GM21447 (cell line): Measurements from ENCODE around the gene ACD.

ENCODE experiments used
- ATAC-seq: cut with Tn5 transposase; IDR thresholded peaks from one replicate; pipeline ENCODE4 v1.9.1; 2021; ENCODE audit not compliant: unreplicated experiment

ACD gene

DNA sequence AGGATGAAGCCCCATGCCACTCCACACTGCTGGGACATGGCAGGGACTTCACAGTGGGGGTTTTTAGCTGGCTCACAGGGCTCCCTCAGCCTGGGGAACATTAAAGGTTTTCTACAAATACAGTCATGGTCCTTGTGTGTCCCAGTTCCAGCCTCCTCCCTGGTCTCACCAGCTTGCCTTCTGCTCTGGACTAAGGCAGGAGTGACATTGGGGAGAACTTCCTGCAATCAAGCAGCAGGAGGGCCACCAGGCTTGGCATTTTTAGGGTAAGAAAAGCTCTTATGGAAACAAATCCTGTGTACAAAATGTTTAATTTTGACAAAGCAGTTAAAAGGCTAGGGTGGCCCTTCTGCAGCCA is 2.6 kb upstream of the ACD start:
- ATAC-seq = no peak

DNA sequence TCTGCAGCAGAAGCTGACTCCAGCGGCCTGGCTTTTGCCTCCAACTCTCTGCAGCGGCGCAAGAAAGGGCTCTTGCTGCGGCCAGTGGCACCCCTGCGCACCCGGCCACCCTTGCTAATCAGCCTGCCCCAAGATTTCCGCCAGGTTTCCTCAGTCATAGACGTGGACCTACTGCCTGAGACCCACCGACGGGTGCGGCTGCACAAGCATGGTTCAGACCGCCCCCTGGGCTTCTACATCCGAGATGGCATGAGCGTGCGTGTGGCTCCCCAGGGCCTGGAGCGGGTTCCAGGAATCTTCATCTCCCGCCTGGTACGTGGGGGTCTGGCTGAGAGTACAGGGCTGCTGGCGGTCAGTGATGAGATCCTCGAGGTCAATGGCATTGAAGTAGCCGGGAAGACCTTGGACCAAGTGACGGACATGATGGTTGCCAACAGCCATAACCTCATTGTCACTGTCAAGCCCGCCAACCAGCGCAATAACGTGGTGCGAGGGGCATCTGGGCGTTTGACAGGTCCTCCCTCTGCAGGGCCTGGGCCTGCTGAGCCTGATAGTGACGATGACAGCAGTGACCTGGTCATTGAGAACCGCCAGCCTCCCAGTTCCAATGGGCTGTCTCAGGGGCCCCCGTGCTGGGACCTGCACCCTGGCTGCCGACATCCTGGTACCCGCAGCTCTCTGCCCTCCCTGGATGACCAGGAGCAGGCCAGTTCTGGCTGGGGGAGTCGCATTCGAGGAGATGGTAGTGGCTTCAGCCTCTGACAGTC is 2.0 kb upstream of the ACD start:
- ATAC-seq = no peak

DNA sequence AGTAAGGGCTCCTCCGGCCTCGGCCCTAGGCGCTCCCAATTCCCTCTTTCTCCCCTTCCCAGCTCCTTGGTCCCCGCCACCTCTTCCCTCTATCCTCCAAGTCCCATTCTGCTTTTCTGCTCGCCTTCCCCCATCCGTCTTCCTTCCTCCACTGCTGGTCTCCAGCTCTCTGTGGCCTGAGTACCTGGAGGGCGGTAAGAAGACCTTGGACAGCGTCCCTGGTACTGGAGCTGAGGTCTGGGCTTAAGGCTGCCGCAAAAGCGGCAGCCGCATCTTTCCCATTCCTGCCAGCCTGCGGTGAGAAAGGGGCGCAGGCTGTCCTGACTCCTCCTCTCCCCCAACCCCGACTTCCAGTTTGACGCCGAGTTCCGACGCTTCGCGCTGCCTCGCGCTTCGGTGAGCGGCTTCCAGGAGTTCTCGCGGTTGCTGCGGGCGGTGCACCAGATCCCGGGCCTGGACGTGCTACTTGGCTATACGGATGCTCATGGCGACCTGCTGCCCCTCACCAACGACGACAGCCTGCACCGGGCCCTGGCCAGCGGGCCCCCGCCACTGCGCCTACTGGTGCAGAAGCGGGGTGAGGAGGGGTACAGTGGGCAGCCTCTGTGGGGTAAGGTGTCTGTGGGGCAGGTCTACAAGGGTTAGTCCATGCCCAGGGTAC is 1.2 kb upstream of the ACD start:
- ATAC-seq = peak; percentile 2

DNA sequence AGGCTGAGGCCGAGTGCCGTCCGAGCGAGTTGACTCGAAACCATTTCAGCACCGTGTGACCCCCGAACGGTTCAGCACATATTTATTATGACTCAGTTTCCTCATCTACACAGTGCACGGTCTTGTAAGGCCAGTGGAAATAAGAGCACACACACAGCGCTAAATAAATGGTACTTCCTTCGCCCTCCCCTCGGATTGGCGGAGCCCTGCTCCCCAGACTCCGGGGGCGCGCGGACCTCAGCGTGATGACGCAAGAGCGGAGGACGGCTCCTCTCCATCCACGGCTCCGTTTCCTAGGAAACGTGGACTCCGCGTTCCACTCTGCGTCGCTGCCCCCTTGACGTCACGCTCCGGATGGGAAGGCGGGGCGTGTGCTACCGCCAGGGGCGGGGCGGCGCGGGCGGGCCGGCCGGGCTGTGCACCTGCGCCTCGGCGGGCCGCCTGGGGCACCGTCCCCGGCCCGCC is 536 bp upstream of the ACD start, which contains the start of gene PARD6A:
TSS of gene PARD6A (plus strand) at position 397 of the 465 bp plus-strand sequence. CDS start 79 bp downstream, outside the sequence.
- ATAC-seq = peak; percentile 68

DNA sequence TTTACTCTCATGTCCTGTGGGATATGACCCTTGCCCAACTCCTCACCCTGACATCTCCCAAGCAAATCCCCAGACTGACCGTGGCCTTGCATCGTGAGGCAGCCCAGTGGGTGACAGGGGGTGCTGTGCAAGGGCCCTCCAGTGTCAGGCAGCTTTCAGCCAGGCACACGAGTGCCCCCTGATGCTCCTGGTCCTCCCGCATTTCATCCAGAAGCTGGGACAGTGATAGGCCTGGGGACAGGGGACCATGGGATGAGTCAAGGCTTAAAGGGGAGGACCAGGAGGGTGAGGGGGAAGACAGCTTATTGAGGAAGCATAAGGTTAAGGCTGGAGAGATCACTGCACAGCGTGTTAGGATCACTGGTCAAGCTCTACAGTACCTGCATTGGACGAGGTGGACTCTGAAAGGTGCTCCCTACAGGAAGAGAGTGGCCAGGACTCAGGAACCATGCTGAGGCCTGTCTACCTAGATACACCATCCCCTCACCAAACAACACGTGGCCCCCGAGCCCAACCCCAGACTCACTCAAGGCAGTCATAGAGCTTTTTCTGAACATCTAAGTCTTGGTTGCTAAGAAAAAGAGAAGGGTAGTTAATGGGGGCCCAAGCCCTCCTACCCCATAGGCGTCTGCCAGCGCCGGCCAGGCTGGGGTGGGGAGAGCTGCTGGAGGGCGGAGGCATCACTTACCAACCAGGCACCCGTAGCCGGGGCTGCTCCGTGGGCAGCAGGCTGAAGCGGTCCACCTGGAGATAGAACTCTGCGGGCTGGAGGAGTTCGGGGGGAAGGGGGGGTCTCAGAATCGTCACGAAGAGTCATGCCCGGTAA is 998 bp downstream of the ACD start:
- ATAC-seq = no peak

DNA sequence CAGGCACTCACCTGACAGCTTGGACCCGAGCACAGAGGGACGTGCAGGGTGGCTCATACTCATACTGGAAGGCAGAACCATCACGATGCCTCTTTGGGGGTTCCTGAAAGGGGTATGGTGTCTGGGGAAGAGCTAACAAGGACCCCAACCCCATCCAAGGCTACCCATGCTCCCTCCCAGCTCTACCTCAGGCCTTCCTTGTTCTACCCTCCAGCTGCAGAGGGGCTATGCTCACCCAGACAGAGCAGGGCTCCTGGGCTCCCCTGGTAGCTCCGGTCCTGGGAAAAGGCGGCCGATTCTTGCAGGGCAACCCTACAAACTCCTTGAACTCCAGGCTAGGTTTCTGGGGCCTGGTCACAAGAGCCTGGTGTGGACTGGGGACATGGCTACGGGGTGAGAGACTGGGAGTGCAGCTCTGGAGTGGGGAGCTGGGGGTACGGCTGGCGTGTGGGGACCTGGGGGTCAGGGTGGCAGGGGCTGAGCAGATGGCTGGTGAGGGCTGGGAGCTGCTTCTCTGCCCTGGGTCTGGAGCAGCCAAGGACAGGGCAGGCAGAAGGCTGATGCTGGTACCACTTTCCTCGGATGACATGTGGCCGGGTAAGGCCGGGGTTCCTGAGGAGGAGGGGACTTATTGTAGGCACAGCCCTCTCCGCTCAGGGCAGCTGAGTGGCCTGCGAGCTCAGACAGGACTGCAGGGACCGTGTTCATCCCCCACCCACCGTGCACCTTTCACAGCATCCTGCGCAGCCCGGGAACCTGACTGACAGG is 2.1 kb downstream of the ACD start:
- ATAC-seq = no peak

DNA sequence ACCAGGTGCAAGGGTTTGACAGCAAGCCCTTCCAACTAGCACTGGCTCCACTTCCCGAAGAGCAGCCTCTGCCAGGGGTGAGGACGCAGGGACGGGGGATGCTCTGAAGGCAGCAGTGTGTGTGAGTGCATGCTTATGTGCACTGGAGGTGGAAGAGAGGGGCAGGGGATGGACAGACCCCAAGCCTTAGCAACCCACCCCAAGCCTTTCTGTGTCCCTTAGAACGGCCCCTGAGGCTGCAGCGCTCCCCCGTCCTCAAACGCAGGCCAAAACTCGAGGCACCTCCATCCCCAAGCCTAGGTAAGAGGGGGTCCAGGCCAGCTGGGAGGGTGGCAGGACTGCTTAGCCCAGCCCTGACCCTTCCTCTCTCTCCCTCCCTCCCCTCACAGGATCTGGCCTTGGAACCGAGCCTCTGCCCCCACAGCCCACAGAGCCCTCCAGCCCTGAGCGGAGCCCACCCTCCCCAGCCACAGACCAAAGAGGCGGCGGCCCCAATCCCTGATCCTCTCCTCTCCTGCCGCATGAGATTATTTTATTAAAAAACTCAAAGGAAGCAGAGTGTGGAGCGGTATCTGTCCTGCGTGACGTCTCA is 2.9 kb downstream of the ACD start:
- ATAC-seq = no peak

DNA sequence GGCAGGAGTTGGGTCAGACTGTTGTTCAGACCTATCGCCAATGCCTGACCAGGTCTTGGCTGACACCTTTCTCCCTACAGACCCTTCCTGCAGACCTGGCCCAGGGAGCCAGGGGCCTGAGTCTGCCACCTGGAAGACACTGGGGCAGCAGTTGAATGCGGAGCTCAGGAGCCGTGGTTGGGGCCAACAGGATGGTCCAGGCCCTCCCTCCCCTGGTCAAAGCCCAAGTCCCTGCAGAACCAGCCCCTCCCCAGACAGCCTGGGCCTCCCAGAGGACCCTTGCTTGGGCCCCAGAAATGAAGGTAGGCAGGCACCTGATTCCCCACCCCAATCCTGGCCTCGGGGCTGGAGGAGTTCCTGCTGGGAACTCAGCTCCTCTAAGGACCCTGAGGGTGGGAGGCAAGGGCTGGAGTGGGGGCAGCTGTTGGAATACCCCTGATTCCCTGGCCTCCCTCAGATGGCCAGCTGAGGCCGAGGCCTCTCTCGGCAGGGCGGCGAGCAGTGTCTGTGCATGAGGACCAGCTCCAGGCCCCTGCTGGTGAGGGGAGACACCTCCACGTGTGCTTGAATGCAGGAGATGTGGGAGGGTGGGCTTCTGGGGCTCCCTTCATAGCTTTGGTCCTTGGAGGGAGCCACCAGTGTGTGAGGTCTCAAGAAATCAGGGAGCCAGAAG is 3.6 kb downstream of the ACD start:
- no peak for ATAC-seq

DNA sequence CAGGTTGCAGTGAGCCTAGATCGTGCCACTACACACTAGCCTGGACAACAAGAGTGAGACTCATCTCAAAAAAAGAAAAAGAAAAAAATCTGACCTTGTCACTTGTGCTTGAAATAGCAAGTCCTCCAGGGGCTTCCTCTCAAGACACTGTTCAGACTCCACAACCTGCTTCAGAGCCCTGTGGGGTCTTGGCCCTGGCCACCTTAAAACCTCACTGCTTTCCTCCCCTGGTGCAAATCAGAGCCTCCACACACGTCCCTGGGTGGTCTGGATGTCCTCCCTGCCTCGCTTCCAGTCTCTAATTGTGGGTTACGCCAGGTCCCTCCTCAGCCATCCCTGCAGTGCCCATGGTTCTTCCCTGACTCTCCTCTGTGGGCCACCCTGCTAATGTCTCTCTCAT is 4.7 kb downstream of the ACD start:
- ATAC-seq = no peak

DNA sequence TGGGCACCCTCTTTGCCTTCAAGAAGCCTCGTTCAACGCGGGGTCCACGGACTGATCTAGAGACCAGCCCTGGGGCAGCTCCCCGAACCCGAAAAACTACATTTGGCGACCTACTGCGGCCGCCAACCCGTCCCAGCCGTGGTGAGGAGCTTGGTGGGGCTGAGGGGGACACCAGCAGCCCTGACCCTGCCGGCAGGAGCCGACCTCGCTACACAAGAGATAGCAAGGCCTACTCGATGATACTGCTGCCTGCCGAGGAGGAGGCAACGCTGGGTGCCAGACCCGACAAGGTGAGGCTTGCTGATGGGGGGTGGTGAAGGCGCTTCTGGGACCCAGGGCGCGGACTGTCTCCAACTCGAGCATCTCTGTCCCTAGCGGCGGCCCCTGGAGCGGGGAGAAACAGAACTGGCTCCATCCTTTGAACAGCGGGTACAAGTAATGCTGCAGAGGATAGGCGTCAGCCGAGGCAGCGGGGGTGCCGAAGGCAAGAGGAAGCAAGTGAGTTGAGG is 5.6 kb downstream of the ACD start:
- no peak for ATAC-seq

DNA sequence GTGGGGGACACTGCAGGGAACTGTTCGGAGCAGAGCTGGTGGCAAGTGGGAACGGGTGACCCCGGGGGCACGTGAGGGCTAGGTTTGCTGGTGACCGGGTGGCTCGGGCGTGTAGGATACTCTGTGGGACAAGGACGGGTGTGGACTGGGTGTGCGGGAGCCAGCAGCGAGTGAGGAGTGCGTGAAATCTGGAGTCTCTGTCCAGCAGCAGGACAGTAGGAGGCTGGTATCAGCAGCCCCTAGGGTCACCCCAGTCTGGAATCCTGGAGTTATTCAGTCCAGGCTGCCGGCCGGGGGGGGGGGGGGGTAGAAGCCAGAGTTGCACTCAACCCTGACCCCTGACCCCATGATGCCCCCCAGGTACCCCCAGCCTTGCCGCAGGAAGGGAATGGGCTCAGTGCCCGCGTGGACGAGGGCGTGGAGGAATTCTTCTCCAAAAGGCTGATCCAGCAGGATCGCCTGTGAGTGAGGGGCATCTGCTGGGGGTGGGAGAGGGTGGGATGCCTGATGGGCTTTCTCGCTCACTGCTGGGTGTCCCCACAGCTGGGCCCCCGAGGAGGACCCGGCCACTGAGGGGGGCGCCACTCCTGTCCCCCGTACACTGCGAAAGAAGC is 6.2 kb downstream of the ACD start:
- no peak for ATAC-seq

DNA sequence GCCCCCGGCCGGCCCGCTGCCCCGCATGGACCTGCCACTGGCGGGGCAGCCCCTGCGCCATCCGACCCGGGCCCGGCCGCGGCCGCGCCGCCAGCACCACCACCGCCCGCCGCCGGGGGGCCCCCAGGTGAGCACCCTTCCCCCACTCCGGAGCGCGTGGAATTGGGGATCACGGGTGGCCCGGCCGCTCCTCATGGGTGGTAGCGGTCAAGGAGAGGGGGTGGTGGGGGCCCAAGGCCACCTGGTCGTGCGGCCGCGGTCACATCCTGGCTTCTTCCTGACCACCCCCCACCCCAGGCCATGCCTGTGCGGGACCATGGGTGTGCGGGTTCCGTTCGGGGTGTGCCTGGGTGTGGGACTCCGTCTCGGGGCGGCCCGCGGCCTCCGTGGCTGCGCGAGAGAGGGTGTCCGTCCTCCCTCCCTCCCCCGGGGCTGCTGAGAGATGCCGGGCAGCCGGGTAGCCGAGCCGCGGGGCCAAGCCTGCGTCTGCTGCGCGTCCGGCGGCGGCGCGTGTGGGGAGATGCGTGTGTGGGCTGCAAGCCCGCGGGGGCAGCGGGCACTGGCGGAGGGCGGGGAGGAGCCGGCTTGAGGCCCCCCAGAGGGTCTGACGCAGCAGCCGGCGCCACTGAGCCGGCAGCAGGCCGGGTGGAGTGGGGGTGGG is 6.8 kb downstream of the ACD start:
- no peak for ATAC-seq

DNA sequence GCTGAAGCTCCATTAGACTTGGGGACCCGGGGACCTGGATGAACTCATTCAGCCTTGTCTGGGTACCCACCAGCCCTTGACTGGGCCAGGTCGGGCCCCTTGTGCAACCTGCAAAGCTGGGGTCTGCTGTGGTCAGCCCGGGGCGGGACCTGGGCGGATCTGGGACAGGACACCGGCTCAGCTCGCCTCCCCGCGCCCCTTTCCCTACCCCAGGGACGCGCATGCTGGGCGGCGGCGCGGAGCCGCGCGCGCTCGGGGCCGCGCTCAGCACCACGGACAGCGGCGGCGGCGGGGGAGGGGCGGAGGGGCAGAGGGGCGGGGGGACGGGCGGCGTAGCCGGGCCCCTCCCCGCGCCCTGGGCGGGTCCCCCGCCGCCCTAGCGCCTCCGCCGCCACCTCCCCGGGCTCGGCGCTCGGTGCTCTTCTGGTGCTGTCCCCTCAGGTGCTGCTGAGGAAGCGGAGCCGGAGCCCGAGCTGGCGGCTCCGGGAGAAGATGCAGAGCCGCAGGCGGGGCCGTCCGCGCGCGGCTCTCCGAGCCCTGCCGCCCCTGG is 7.4 kb downstream of the ACD start:
- ATAC-seq = no peak

DNA sequence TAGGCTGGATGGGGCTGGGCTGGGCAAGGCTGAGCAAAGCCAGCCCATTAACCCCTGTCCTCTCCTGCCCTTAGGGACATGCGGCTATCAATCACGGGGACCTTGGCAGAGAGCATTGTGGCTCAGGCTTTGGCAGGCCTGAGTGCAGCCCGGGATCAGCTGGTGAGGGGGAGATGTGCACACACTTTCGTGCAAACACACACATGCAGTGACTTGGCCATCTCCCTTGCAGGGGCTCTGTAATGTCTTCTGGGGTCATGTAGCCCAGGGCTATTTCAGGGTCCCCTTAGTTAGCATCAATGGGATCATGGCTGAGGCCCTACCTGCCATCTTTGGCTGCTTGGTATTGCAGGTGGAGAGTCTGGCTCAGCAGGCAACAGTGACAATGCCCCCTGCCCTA is 8.2 kb downstream of the ACD start:
- no peak for ATAC-seq

DNA sequence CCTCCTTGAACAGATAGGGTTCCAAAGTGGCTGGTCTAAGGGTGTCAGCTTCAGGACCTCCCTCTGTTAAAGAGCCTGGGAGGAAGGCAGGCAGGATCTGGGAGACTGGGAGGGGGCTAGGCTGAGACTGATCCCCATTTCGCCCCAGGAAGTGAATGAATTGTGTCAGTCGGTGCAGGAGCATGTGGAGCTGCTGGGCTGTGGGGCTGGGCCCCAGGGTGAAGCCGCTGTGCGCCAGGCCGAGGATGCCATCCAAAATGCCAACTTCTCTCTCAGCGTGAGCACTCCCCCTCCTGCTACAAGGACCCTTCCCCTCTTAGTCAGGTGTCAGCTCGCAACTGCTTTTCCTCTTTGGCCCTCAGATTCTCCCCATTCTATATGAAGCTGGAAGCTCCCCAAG is 9.0 kb downstream of the ACD start:
- no peak for ATAC-seq

DNA sequence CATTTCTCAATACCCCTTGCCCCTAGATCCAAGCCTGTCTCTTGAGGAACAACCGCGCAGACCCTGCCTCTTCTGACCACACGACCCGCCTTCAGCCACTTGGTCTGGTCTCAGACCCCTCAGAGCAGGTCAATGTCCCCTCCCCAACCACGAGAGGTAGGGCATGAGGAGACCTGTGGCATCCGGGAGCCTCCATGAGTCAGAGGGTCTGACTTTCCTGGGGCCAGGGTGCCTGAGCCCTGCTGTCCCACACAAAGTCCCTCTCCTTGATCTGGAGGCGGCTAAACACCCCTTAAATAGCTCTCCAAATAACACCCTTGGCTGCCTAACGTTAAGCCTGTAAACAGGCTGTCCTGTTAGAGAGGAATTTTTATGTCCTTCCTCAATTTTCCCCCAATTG is 10.0 kb downstream of the ACD start:
- ATAC-seq = no peak

DNA sequence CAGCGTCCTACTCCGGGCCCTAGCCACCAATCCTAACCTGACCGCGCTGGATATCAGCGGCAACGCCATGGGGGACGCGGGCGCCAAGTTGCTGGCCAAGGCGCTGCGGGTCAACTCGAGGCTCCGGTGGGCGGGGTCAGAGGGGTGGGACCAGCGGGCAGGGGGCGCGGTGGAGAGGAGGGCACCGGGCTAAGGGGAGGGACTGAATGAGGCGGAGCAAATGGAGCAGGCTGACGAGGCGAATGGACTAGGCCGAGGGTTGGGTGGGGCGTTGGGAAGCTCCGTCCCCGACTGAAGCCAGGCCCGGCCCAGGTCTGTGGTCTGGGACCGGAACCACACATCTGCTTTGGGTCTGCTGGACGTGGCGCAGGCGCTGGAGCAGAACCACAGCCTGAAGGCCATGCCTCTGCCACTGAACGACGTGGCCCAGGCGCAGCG is 10.5 kb downstream of the ACD start:
- ATAC-seq = no peak

DNA sequence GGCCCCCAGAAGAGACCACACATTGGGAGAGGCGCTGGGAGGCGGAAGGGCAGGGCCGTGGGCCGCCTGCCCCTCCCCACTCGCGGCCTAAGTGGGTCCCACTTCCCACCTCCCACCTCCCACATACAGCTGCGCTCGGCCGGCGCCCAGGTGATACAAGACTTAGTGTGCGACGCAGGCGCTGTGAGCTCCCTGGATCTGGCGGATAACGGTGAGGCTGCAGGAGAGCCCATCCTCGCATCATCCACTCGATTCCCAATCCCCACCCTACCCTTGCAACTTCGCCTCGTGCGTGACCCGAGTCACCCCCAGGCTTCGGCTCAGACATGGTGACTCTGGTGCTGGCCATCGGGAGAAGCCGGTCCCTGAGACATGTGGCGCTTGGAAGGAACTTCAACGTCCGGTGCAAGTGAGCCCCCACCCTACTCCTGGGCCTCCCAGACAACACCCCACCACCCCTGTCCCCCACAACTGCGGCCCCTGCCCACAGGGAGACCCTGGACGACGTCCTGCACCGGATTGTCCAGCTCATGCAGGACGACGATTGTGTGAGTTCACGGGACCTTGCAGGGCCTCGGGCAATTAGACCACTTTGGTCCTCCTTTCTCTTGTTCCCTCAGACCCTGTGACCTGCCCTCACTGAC is 11.2 kb downstream of the ACD start:
- ATAC-seq = no peak
